Fibroblast of peridontal ligament (primary cell): Measurements from ENCODE around the gene TNK1.

Experiments used
- DNase-seq: peaks from one replicate; pipeline ENCODE4 v3.0.0-alpha.2; 2010; ENCODE audit errors: extremely low read depth

Gene TNK1

GRCh38 chr17:7391307-7391706, 10.4 kb downstream of the TNK1 start:
- DNase-seq, result no peak

- DNase-seq, result no peak
Observed at GRCh38 chr17:7392696-7393612, 12.1 kb downstream of the TNK1 start.

GRCh38 chr17:7393613-7394451, 12.9 kb downstream of the TNK1 start:
- no peak for DNase-seq

GRCh38 chr17:7394452-7395191, 13.7 kb downstream of the TNK1 start, which contains the start of gene PLSCR3:
PLSCR3 (minus strand) TSS chr17:7394525; CDS start chr17:7394110, 415 bp downstream.
- peak; percentile 76 for DNase-seq

GRCh38 chr17:7396147-7396546, 15.3 kb downstream of the TNK1 start:
- no peak for DNase-seq

- no peak for DNase-seq
Observed at GRCh38 chr17:7398612-7399011, 17.7 kb downstream of the TNK1 start.

GRCh38 chr17:7403043-7403726, 22.3 kb downstream of the TNK1 start:
- DNase-seq, result no peak

GRCh38 chr17:7403727-7403976, 22.8 kb downstream of the TNK1 start:
- no peak for DNase-seq

GRCh38 chr17:7403977-7404736, 23.3 kb downstream of the TNK1 start, which contains the start of gene TMEM256:
TMEM256 (minus strand) TSS chr17:7404097; CDS start chr17:7404084, 13 bp downstream.
- peak; percentile 99 for DNase-seq

GRCh38 chr17:7404737-7405349, 24.0 kb downstream of the TNK1 start:
- peak; percentile 13 for DNase-seq

GRCh38 chr17:7405350-7406234, 24.7 kb downstream of the TNK1 start:
- DNase-seq, result no peak

- no peak for DNase-seq
Observed at GRCh38 chr17:7406235-7406825, 25.4 kb downstream of the TNK1 start.

- DNase-seq, result no peak
Observed at GRCh38 chr17:7407082-7407481, 26.2 kb downstream of the TNK1 start.

- no peak for DNase-seq
Observed at GRCh38 chr17:7407485-7408251, 26.8 kb downstream of the TNK1 start, which contains the start of gene NLGN2. NLGN2 (plus strand) TSS chr17:7407845; CDS start chr17:7408256, 411 bp downstream.

GRCh38 chr17:7408252-7408727, 27.4 kb downstream of the TNK1 start:
- no peak for DNase-seq

- no peak for DNase-seq
Observed at GRCh38 chr17:7408863-7409262, 28.0 kb downstream of the TNK1 start.

GRCh38 chr17:7409716-7410115, 28.8 kb downstream of the TNK1 start:
- DNase-seq, result no peak
